ENCODE measurements around the gene CPTP. TPM values are rescaled to one million over a fixed set of nuclear protein-coding genes. Genes with fewer than 3 reads are reported as not detected.

The CPTP gene
- total and polyA plus RNA-seq, 2 of the 13 experiments (the other 11 are each of a cell fraction or from before 2014, with no cell fraction given) = 5.5 to 9.3 TPM

DNA sequence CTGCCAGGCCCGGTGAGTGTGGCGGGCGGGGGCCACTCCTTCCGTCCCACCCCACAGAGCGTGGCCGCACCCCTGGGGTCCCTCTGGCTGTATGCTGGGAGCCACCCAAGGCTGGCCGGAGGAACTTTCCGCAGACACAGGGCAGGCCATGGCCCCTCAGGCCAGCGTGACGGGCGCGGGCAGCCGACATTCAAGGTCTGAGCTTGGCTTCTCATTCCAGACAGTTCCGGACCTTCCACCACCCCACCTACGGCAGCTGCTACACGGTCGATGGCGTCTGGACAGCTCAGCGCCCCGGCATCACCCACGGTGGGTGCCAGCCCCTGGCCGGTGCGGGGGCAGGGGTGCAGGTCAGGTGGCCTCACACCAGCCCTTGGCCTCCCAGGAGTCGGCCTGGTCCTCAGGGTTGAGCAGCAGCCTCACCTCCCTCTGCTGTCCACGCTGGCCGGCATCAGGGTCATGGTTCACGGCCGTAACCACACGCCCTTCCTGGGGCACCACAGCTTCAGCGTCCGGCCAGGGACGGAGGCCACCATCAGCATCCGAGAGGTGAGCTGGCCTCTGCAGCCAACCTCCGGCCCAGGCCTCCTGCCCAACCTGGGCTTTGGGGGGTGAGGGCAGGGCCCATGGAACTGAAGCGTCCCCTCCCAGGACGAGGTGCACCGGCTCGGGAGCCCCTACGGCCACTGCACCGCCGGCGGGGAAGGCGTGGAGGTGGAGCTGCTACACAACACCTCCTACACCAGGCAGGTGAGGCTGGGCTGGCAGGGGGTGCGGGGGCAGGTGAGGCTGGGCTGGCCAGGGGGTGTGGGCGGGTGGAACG is 37.1 kb upstream of the CPTP start:
- FAIRE-seq (no peak), DNase-seq (ENCODE audit: low spot score) (no peak), ATAC-seq (peak; percentile 51)
- H3K79me2 ChIP-seq (ENCODE audit: insufficient read depth, low read length) = no peaks in the 10 kb centered on the region
- POLR2A ChIA-PET = interaction anchor here (1.1 to 1.9 kb wide), 6 partner anchors 14 to 281 kb away, joined by 3 to 5 read pairs (median 3); partner anchors contain the start of genes AURKAIP1, ISG15 and UBE2J2
- no peak overlapping the region for H2AFZ ChIP-seq (ENCODE audit: low read length)
- intact Hi-C loops (cut with micrococcal nuclease; ENCODE audit: unreplicated experiment) (no loop called here), in situ Hi-C loops (cut with HindIII; ENCODE audit: extremely low pct_ligation_motif_present, low pct_unique_long_range_greater_than_20kb) (no loop called here)
- H3K4me3 ChIP-seq (replicated peaks in 1 of 3; ENCODE audit: insufficient read depth in 1 of 3, low read depth in 2 of 3, low read length in 3 of 3) = peak overlapping the region in 2 of 3 experiments; percentile 5 to 54; a peak in 3 of 6 replicates
- H3K27me3 ChIP-seq (ENCODE audit: control insufficient read depth in 1 of 2, insufficient read depth in 2 of 2, low read length in 2 of 2) = peaks cover 0 to 2% of the 10 kb centered on the region in 2 experiments; a peak in 1 of 5 replicates
- no peaks in the 10 kb centered on the region for H4K20me1 ChIP-seq (ENCODE audit: insufficient read depth, low read length)
- H3K27ac ChIP-seq (ENCODE audit: extremely low read length, insufficient read depth, low read length) = no peak overlapping the region
- peaks cover 35% of the 10 kb centered on the region for H3K4me1 ChIP-seq (ENCODE audit: insufficient read depth, low read length)
- peak overlapping the region; percentile 58 for H3K4me2 ChIP-seq (ENCODE audit: low read depth, low read length)
- no peaks in the 10 kb centered on the region for H3K9me3 ChIP-seq (ENCODE audit: low read length)
- H3K36me3 ChIP-seq (replicated peaks in 1 of 2; ENCODE audit: control insufficient read depth in 1 of 2, insufficient read depth in 2 of 2, low read length in 2 of 2) = no peaks in the 10 kb centered on the region
- WGBS (ENCODE audit: low lambda C conversion rate) = 67% methylated on average over 6 of the region's 46 CpGs
- no peak overlapping the region for H3K9ac ChIP-seq (ENCODE audit: insufficient read depth, low read depth, low read length)
- CTCF ChIA-PET (ENCODE audit: low intra/inter-chr PET ratio, low total read pairs) = no interaction called here
- BruUV-seq (replicated peaks) = no TSS peak
- TF ChIP-seq HNF4A (CRISPR knock-in tag; IDR thresholded peaks at IDR 0.05) (peak; percentile 72), ZNF280D (CRISPR knock-in tag; IDR thresholded peaks at IDR 0.05) (peak; percentile 51; the same call in 1 of the 2 replicates), RCOR2 (CRISPR knock-in tag; IDR thresholded peaks at IDR 0.05) (peak; percentile 57; the same call in 1 of the 2 replicates), ELF3 (CRISPR knock-in tag; IDR thresholded peaks at IDR 0.05) (0 out of 2 replicates have a peak, but pooled peaks have one; percentile 31), ZFP90 (CRISPR knock-in tag; IDR thresholded peaks at IDR 0.05; ENCODE audit: borderline replicate concordance) (0 out of 2 replicates have a peak, but pooled peaks have one; percentile 62), ZNF451 (CRISPR knock-in tag; IDR thresholded peaks at IDR 0.05) (peak; percentile 42; the same call in 1 of the 2 replicates), KDM3A (CRISPR knock-in tag; IDR thresholded peaks at IDR 0.05; ENCODE audit: low read depth) (peak; percentile 62; the same call in 1 of the 2 replicates), ZNF276 (CRISPR knock-in tag; IDR thresholded peaks at IDR 0.05; ENCODE audit: low read depth) (no peak), RXRB (CRISPR knock-in tag; IDR thresholded peaks at IDR 0.05; ENCODE audit: borderline replicate concordance) (peak; percentile 63; the same call in 1 of the 2 replicates), ZNF484 (CRISPR knock-in tag; IDR thresholded peaks at IDR 0.05; ENCODE audit: borderline replicate concordance, low read depth) (no peak), THAP7 (CRISPR knock-in tag; IDR thresholded peaks at IDR 0.05) (0 out of 2 replicates have a peak, but pooled peaks have one; percentile 50), HDAC1 (CRISPR knock-in tag; IDR thresholded peaks at IDR 0.05) (peak; percentile 80), ZSCAN21 (CRISPR knock-in tag; IDR thresholded peaks at IDR 0.05; ENCODE audit: borderline replicate concordance) (no peak; the same call in 1 of the 2 replicates), ARNT2 (CRISPR knock-in tag; IDR thresholded peaks at IDR 0.05; ENCODE audit: low read depth) (peak; percentile 24; the same call in 1 of the 2 replicates)
- TF ChIP-seq, protein P1, sequence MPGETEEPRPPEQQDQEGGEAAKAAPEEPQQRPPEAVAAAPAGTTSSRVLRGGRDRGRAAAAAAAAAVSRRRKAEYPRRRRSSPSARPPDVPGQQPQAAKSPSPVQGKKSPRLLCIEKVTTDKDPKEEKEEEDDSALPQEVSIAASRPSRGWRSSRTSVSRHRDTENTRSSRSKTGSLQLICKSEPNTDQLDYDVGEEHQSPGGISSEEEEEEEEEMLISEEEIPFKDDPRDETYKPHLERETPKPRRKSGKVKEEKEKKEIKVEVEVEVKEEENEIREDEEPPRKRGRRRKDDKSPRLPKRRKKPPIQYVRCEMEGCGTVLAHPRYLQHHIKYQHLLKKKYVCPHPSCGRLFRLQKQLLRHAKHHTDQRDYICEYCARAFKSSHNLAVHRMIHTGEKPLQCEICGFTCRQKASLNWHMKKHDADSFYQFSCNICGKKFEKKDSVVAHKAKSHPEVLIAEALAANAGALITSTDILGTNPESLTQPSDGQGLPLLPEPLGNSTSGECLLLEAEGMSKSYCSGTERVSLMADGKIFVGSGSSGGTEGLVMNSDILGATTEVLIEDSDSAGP (CRISPR knock-in tag; IDR thresholded peaks at IDR 0.05; ENCODE audit: borderline replicate concordance) = peak; percentile 72
